Epithelial cell of esophagus (primary cell): ENCODE results near the gene KLK3.

Source experiments
- DNase-seq: peaks from one replicate; pipeline ENCODE4 v3.0.0; 2010; ENCODE audit warnings: low read depth
- H3K4me3 ChIP-seq: 2 replicates; pipeline ENCODE4 v1.5.1; 2011; ENCODE audit warnings: mild to moderate bottlenecking, low read length, control low read depth
- TF ChIP-seq, protein P1 (sequence below): IDR thresholded peaks from 2 replicates; pipeline ENCODE4 v1.5.1; 2011; ENCODE audit warnings: low read depth, mild to moderate bottlenecking, low read length, control low read depth, inconsistent platforms; ENCODE audit not compliant: insufficient read depth; ENCODE audit errors: missing control alignments

KLK3 gene

DNA sequence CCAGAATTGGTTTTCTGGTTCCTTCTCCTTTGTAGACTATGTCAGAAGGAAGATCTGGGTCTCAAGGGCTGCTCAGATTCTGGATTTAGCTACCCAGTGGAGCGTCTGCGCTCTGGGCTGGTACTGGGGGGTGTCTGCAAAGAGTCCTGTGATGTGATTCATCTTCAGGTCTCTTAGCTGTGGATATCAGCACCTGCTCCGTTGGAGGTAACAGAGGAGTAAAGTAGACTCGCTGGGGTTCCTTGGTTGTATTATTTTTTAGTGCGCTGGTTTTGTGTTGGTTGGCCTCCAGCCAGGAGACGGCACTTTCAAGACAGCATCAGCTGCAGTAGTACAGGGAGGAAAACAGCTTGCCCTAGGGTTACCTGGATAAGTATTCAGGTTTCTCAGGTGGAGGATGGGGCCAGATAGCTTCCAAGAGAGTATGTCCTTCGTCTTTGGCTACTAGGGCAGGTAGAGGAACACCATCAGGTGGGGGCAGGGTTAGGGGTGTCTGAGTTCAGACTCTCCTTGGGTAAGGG is 11.0 kb upstream of the KLK3 start:
- no peak overlapping the region for H3K4me3 ChIP-seq
- TF ChIP-seq, protein P1, sequence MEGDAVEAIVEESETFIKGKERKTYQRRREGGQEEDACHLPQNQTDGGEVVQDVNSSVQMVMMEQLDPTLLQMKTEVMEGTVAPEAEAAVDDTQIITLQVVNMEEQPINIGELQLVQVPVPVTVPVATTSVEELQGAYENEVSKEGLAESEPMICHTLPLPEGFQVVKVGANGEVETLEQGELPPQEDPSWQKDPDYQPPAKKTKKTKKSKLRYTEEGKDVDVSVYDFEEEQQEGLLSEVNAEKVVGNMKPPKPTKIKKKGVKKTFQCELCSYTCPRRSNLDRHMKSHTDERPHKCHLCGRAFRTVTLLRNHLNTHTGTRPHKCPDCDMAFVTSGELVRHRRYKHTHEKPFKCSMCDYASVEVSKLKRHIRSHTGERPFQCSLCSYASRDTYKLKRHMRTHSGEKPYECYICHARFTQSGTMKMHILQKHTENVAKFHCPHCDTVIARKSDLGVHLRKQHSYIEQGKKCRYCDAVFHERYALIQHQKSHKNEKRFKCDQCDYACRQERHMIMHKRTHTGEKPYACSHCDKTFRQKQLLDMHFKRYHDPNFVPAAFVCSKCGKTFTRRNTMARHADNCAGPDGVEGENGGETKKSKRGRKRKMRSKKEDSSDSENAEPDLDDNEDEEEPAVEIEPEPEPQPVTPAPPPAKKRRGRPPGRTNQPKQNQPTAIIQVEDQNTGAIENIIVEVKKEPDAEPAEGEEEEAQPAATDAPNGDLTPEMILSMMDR = no peak
- DNase-seq = no peak

DNA sequence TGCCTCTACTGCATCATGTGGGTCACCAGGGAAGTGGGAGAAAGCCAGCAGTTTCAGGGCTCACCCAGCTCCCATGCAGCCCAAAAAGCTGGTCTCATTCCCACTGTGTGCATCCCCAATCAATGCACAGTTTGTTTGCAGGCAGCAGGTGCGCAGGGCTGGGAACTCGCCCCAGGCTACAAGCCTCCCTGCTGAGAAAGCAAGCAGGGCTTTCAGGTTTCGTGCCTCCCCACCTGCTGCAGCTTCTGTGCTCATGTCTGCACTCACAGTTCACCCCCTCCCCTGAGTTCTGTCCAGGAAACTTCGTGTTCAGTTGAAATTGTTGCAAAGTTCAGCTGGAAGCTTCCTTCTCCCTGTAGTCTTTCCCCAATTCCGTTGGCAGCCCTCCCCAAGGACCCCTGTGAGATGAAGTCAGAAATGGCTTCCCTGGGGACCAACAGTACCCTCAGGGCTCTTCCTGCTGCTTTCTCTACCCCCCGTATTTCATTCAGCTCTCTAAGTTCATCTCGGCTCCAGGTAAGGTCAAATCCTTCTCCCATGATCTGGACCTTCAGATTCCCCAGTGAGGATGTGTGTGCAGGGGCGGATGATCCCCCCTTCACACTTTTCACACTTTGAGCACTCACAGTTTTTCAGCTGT is 10.3 kb upstream of the KLK3 start:
- DNase-seq = no peak
- H3K4me3 ChIP-seq = no peak overlapping the region
- TF ChIP-seq, protein P1 = no peak

DNA sequence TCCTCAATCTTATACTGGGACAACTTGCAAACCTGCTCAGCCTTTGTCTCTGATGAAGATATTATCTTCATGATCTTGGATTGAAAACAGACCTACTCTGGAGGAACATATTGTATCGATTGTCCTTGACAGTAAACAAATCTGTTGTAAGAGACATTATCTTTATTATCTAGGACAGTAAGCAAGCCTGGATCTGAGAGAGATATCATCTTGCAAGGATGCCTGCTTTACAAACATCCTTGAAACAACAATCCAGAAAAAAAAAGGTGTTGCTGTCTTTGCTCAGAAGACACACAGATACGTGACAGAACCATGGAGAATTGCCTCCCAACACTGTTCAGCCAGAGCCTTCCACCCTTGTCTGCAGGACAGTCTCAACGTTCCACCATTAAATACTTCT is 4.0 kb upstream of the KLK3 start:
- TF ChIP-seq, protein P1 = no peak
- H3K4me3 ChIP-seq = no peak overlapping the region
- no peak for DNase-seq

DNA sequence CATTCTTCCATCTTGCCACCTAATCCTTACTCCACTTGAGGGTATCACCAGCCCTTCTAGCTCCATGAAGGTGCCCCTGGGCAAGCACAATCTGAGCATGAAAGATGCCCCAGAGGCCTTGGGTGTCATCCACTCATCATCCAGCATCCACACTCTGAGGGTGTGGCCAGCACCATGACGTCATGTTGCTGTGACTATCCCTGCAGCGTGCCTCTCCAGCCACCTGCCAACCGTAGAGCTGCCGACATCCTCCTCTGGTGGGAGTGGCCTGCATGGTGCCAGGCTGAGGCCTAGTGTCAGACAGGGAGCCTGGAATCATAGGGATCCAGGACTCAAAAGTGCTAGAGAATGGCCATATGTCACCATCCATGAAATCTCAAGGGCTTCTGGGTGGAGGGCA is 3.1 kb upstream of the KLK3 start:
- TF ChIP-seq, protein P1 = no peak
- no peak for DNase-seq
- H3K4me3 ChIP-seq = no peak overlapping the region

DNA sequence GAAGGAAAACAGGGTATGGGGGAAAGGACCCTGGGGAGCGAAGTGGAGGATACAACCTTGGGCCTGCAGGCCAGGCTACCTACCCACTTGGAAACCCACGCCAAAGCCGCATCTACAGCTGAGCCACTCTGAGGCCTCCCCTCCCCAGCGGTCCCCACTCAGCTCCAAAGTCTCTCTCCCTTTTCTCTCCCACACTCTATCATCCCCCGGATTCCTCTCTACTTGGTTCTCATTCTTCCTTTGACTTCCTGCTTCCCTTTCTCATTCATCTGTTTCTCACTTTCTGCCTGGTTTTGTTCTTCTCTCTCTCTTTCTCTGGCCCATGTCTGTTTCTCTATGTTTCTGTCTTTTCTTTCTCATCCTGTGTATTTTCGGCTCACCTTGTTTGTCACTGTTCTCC is 2.7 kb downstream of the KLK3 start:
- DNase-seq = no peak
- TF ChIP-seq, protein P1 = no peak
- no peak overlapping the region for H3K4me3 ChIP-seq

DNA sequence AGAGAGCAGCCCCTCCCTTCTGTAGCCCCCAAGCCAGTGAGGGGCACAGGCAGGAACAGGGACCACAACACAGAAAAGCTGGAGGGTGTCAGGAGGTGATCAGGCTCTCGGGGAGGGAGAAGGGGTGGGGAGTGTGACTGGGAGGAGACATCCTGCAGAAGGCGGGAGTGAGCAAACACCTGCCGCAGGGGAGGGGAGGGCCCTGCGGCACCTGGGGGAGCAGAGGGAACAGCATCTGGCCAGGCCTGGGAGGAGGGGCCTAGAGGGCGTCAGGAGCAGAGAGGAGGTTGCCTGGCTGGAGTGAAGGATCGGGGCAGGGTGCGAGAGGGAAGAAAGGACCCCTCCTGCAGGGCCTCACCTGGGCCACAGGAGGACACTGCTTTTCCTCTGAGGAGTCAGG is 4.2 kb downstream of the KLK3 start:
- no peak for DNase-seq
- no peak overlapping the region for H3K4me3 ChIP-seq
- TF ChIP-seq, protein P1 = no peak

DNA sequence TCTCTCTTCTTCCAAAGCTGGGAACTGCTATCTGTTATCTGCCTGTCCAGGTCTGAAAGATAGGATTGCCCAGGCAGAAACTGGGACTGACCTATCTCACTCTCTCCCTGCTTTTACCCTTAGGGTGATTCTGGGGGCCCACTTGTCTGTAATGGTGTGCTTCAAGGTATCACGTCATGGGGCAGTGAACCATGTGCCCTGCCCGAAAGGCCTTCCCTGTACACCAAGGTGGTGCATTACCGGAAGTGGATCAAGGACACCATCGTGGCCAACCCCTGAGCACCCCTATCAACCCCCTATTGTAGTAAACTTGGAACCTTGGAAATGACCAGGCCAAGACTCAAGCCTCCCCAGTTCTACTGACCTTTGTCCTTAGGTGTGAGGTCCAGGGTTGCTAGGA is 5.1 kb downstream of the KLK3 start:
- no peak overlapping the region for H3K4me3 ChIP-seq
- no peak for DNase-seq
- TF ChIP-seq, protein P1 = no peak
